NCI-H146 treated with DMSO at 0.1 percent for 48 hours (cell line): ENCODE data around the gene ZNF248.
"Not testable (repeated sequence)": the region's sequence is repeated elsewhere in the genome, so short reads cannot be mapped to it uniquely, and the experiment has no call there.

ENCODE experiments used
- DNase-seq: peaks from one replicate; lab custom pipeline; 2025; ENCODE audit not compliant: unreplicated experiment; lab: John Stamatoyannopoulos, UW

Gene ZNF248

GRCh38 chr10:37857287-37858211, at the start of gene ZNF248:
TSS of gene ZNF248 (minus strand) at chr10:37857610. CDS start at chr10:37856310, 1,300 bp downstream.
- DNase-seq = peak; percentile 84

- no peak for DNase-seq
Observed at GRCh38 chr10:37906382-37906781, 49.0 kb upstream of the ZNF248 start.

GRCh38 chr10:37896436-37896835, 39.0 kb upstream of the ZNF248 start:
- no peak for DNase-seq

- DNase-seq = no peak
Observed at GRCh38 chr10:37895674-37896073, 38.3 kb upstream of the ZNF248 start.

GRCh38 chr10:37885850-37886249, 28.4 kb upstream of the ZNF248 start:
- DNase-seq = no peak

- no peak for DNase-seq
Observed at GRCh38 chr10:37872955-37873354, 15.5 kb upstream of the ZNF248 start.

- no peak for DNase-seq
Observed at GRCh38 chr10:37872283-37872682, 14.9 kb upstream of the ZNF248 start.

GRCh38 chr10:37871568-37872251, 14.3 kb upstream of the ZNF248 start:
- DNase-seq = no peak

- no peak for DNase-seq
Observed at GRCh38 chr10:37871143-37871542, 13.7 kb upstream of the ZNF248 start.

- DNase-seq = no peak
Observed at GRCh38 chr10:37868796-37869195, 11.4 kb upstream of the ZNF248 start.

- DNase-seq = no peak
Observed at GRCh38 chr10:37865957-37866803, 8.8 kb upstream of the ZNF248 start.

GRCh38 chr10:37865264-37865663, 7.9 kb upstream of the ZNF248 start:
- DNase-seq = no peak

GRCh38 chr10:37860494-37861190, 3.2 kb upstream of the ZNF248 start:
- no peak for DNase-seq

GRCh38 chr10:37859270-37859669, 1.9 kb upstream of the ZNF248 start:
- not testable (repeated sequence) for DNase-seq

GRCh38 chr10:37856881-37857286, 526 bp downstream of the ZNF248 start:
- DNase-seq = no peak

- no peak for DNase-seq
Observed at GRCh38 chr10:37855636-37856035, 1.8 kb downstream of the ZNF248 start.

GRCh38 chr10:37854626-37855025, 2.8 kb downstream of the ZNF248 start:
- DNase-seq = no peak

GRCh38 chr10:37844644-37845043, 12.8 kb downstream of the ZNF248 start:
- no peak for DNase-seq

- no peak for DNase-seq
Observed at GRCh38 chr10:37839243-37839642, 18.2 kb downstream of the ZNF248 start.

GRCh38 chr10:37831495-37832333, 25.7 kb downstream of the ZNF248 start:
- DNase-seq = no peak
